Body of pancreas (tissue), 4 donors: Measurements from ENCODE around the gene NEK1.

Experiments used
- POLR2A ChIP-seq, 3 donors: fragments of 450-650 bp; IDR thresholded peaks; one replicate each; pipeline ENCODE4 v1.6.1; 2016; ENCODE audit warnings: antibody characterized with exemption in 3 of 3, mild to moderate bottlenecking in 2 of 3
- TF ChIP-seq, protein P1 (sequence below), 7 experiments: fragments of 450-650 bp in 4 of 7; fragments of 200-600 bp in 3 of 7; sonication (generic) in 3 of 7; IDR thresholded peaks; one replicate each; pipeline ENCODE4 v1.5.1; 2016 to 2019; ENCODE audit warnings: antibody characterized with exemption in 7 of 7

DNA sequence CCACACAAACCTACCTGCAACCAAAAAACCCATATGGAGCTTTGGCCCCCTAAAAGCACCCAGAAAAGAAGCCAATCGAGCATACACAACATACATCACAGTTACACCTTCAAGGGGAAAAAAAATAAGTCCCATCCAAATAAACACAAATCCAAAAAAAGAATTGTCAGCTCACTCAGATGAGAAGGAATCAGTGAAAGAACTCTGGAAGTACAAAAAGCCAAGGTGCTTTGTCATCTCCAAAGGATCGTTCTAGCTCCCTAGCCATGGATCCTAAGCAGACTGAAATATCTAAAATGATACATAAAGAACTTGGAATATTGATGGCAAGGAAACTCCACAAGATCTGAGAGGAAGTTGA, 119.2 kb downstream of the NEK1 start:
- TF ChIP-seq, protein P1, sequence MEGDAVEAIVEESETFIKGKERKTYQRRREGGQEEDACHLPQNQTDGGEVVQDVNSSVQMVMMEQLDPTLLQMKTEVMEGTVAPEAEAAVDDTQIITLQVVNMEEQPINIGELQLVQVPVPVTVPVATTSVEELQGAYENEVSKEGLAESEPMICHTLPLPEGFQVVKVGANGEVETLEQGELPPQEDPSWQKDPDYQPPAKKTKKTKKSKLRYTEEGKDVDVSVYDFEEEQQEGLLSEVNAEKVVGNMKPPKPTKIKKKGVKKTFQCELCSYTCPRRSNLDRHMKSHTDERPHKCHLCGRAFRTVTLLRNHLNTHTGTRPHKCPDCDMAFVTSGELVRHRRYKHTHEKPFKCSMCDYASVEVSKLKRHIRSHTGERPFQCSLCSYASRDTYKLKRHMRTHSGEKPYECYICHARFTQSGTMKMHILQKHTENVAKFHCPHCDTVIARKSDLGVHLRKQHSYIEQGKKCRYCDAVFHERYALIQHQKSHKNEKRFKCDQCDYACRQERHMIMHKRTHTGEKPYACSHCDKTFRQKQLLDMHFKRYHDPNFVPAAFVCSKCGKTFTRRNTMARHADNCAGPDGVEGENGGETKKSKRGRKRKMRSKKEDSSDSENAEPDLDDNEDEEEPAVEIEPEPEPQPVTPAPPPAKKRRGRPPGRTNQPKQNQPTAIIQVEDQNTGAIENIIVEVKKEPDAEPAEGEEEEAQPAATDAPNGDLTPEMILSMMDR (IDR thresholded peaks at IDR 0.05) = no peak
- TF ChIP-seq POLR2A (IDR thresholded peaks at IDR 0.05) = no peak
